ENCODE data around the gene PSAP.

PSAP gene

GRCh38 chr10:71804077-71804476 is 47.0 kb downstream of the PSAP start:
- TF ChIP-seq, protein P1, sequence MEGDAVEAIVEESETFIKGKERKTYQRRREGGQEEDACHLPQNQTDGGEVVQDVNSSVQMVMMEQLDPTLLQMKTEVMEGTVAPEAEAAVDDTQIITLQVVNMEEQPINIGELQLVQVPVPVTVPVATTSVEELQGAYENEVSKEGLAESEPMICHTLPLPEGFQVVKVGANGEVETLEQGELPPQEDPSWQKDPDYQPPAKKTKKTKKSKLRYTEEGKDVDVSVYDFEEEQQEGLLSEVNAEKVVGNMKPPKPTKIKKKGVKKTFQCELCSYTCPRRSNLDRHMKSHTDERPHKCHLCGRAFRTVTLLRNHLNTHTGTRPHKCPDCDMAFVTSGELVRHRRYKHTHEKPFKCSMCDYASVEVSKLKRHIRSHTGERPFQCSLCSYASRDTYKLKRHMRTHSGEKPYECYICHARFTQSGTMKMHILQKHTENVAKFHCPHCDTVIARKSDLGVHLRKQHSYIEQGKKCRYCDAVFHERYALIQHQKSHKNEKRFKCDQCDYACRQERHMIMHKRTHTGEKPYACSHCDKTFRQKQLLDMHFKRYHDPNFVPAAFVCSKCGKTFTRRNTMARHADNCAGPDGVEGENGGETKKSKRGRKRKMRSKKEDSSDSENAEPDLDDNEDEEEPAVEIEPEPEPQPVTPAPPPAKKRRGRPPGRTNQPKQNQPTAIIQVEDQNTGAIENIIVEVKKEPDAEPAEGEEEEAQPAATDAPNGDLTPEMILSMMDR (IDR thresholded peaks at IDR 0.05; ENCODE audit: low read depth, low read length), result no peak
- no peak for TF ChIP-seq EZH2phosphoT487 (IDR thresholded peaks at IDR 0.05; ENCODE audit: low read depth)
- no peak overlapping the region for H3K4me2 ChIP-seq (ENCODE audit: low read length)
- H4K20me1 ChIP-seq (ENCODE audit: insufficient read depth, low read length), result no peaks in the 10 kb centered on the region
- no peaks in the 10 kb centered on the region for H3K79me2 ChIP-seq (ENCODE audit: low read length)
- no peak overlapping the region for H3K9ac ChIP-seq (ENCODE audit: low read length)
- H3K27ac ChIP-seq (ENCODE audit: low read length), result no peak overlapping the region
- peaks cover 18% of the 10 kb centered on the region for H3K27me3 ChIP-seq (ENCODE audit: low read depth, low read length)
- H3K4me3 ChIP-seq (ENCODE audit: low read length), result no peak overlapping the region
- H3K36me3 ChIP-seq (replicated peaks; ENCODE audit: low read depth, low read length), result no peaks in the 10 kb centered on the region
- no peaks in the 10 kb centered on the region for H3K9me3 ChIP-seq (ENCODE audit: insufficient read depth, low read length)
- no peak overlapping the region for H2AFZ ChIP-seq (ENCODE audit: low read depth, low read length)
- H3K4me1 ChIP-seq (ENCODE audit: low read length), result peaks cover 30% of the 10 kb centered on the region

GRCh38 chr10:71802715-71803488 is 48.1 kb downstream of the PSAP start:
- H3K9me3 ChIP-seq (ENCODE audit: insufficient read depth, low read length), result no peaks in the 10 kb centered on the region
- no peak overlapping the region for H3K9ac ChIP-seq (ENCODE audit: low read length)
- no peaks in the 10 kb centered on the region for H3K79me2 ChIP-seq (ENCODE audit: low read length)
- H3K27me3 ChIP-seq (ENCODE audit: low read depth, low read length), result peaks cover 18% of the 10 kb centered on the region
- H3K27ac ChIP-seq (ENCODE audit: low read length), result no peak overlapping the region
- H3K4me2 ChIP-seq (ENCODE audit: low read length), result no peak overlapping the region
- H2AFZ ChIP-seq (ENCODE audit: low read depth, low read length), result no peak overlapping the region
- H3K4me1 ChIP-seq (ENCODE audit: low read length), result peaks cover 34% of the 10 kb centered on the region
- no peaks in the 10 kb centered on the region for H3K36me3 ChIP-seq (replicated peaks; ENCODE audit: low read depth, low read length)
- no peaks in the 10 kb centered on the region for H4K20me1 ChIP-seq (ENCODE audit: insufficient read depth, low read length)
- H3K4me3 ChIP-seq (ENCODE audit: low read length), result no peak overlapping the region
- TF ChIP-seq EZH2phosphoT487 (IDR thresholded peaks at IDR 0.05; ENCODE audit: low read depth), result no peak
- TF ChIP-seq, protein P1 (IDR thresholded peaks at IDR 0.05; ENCODE audit: low read depth, low read length), result no peak

DNA sequence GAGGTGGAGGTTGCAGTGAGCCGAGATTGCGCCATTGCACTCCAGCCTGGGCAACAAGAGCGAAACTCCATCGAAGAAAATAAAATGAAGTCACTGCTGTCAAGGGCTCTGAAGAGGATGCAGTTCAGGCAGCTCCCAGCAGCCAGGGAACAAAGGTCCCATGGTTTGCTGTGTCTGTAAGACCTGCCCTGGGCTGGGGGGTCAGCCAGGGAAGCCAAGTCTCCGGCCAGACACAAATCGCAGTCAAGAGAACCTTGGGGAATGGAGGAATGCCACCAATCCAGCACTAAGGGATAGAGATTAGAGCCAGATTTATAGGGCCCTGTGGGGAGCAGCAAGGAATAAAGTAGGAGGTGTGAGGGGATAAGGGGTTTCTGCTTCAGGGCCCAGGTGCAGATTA is 48.8 kb downstream of the PSAP start:
- Histone ChIP-seq H4K20me1 (ENCODE audit: insufficient read depth, low read length) (no peaks in the 10 kb centered on the region), H3K4me1 (ENCODE audit: low read length) (peaks cover 41% of the 10 kb centered on the region), H3K36me3 (replicated peaks; ENCODE audit: low read depth, low read length) (no peaks in the 10 kb centered on the region), H3K9ac (ENCODE audit: low read length) (no peak overlapping the region), H3K27ac (ENCODE audit: low read length) (no peak overlapping the region), H3K79me2 (ENCODE audit: low read length) (no peaks in the 10 kb centered on the region), H3K9me3 (ENCODE audit: insufficient read depth, low read length) (no peaks in the 10 kb centered on the region), H3K27me3 (ENCODE audit: low read depth, low read length) (peaks cover 18% of the 10 kb centered on the region), H3K4me2 (ENCODE audit: low read length) (no peak overlapping the region), H3K4me3 (ENCODE audit: low read length) (no peak overlapping the region), H2AFZ (ENCODE audit: low read depth, low read length) (no peak overlapping the region)
- TF ChIP-seq EZH2phosphoT487 (IDR thresholded peaks at IDR 0.05; ENCODE audit: low read depth), result no peak
- TF ChIP-seq, protein P1 (IDR thresholded peaks at IDR 0.05; ENCODE audit: low read depth, low read length), result no peak

GRCh38 chr10:71801361-71801760 is 49.7 kb downstream of the PSAP start:
- peak overlapping the region; percentile 33 for H3K4me2 ChIP-seq (ENCODE audit: low read length)
- no peaks in the 10 kb centered on the region for H3K79me2 ChIP-seq (ENCODE audit: low read length)
- peaks cover 18% of the 10 kb centered on the region for H3K27me3 ChIP-seq (ENCODE audit: low read depth, low read length)

More at GRCh38 chr10:71801361-71801760, 49.7 kb downstream of the PSAP start:
- Histone ChIP-seq H4K20me1 (ENCODE audit: insufficient read depth, low read length) (no peaks in the 10 kb centered on the region), H3K9ac (ENCODE audit: low read length) (no peak overlapping the region), H3K36me3 (replicated peaks; ENCODE audit: low read depth, low read length) (no peaks in the 10 kb centered on the region), H2AFZ (ENCODE audit: low read depth, low read length) (no peak overlapping the region), H3K27ac (ENCODE audit: low read length) (peak overlapping the region; percentile 63), H3K4me3 (ENCODE audit: low read length) (no peak overlapping the region), H3K9me3 (ENCODE audit: insufficient read depth, low read length) (no peaks in the 10 kb centered on the region), H3K4me1 (ENCODE audit: low read length) (peaks cover 41% of the 10 kb centered on the region)
- TF ChIP-seq, protein P1 (IDR thresholded peaks at IDR 0.05; ENCODE audit: low read depth, low read length), result no peak
- TF ChIP-seq EZH2phosphoT487 (IDR thresholded peaks at IDR 0.05; ENCODE audit: low read depth), result no peak

Measured in OCI-LY3 (cell line).